GM18502 (cell line): ENCODE results near the gene HOXB7.

Source experiments
- ATAC-seq: cut with Tn5 transposase; IDR thresholded peaks from one replicate; pipeline ENCODE4 v1.9.1; 2021; ENCODE audit warnings: mild to moderate bottlenecking; ENCODE audit not compliant: unreplicated experiment, poor library complexity

Gene HOXB7

DNA sequence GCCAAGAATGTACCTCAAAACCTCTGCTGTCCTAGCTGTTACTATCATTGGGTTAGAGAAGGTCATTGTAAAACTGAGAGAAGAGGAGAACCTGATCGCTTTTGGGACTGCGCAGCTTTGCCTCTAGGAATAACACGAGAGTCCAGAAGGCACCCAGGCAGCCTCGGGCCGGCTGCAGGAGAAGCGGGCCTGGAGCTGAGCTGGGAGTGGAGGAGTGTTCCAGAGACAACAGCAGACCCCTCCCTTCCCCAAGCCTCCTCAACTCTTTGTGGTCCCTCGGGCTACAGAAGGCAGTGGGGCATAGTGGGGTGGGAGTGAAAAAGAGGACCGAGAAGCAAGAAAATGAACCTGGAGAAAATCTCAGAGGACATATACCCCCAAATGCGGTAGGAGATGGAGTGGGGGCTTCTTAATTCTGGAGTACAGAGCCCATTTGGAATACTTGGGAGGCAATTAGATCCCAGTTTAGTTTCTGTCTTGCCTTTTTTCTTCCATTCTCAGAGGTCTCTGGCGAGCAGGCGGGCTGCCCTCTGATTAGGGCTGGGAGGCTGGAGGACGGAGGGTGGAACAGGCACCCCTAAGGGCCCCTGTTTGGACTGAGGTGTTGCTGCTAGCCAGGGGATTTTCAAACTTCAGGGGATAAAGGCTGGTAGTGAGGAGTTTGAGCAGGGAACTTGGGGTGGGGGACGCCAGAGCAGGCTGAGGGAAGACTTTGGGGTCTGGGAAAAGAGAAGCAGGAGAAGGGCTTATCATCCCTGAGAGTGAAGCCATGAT, 52.6 kb downstream of the HOXB7 start:
- ATAC-seq: no peak
